GM12878 (cell line): ENCODE measurements around the gene RCAN2. TPM values are rescaled to one million over a fixed set of nuclear protein-coding genes. Genes with fewer than 3 reads are reported as not detected.

Source experiments
- ATAC-seq: fragments of 200-7000 bp; cut with Tn5 transposase; 3 replicates; pipeline ENCODE4 v1.9.1; 2020; ENCODE audit warnings: mild to moderate bottlenecking, moderate library complexity
- BruUV-seq: library from RNA; stranded (reverse); fragments of 400-500 nt; replicated peaks from 2 replicates; lab custom pipeline; 2021; lab: Mats Ljungman, UMichigan
- CTCF ChIA-PET: fragments of 300-600 bp; sonication (Branson Sonifier 250); formaldehyde crosslinking; extraction: SDS; loops from one replicate; lab custom pipeline; 2021; ENCODE audit warnings: inconsistent platforms; lab: Yijun Ruan, JAX
- POLR2A ChIA-PET: fragments of 350-600 bp; formaldehyde crosslinking; extraction: SDS; loops from one replicate; lab custom pipeline; 2021; ENCODE audit warnings: inconsistent platforms; lab: Charles Lee
- RAD21 ChIA-PET: fragments of 300-600 bp; sonication (Branson Sonifier 250); formaldehyde crosslinking; loops from one replicate; lab custom pipeline; 2023; ENCODE audit warnings: antibody characterized with exemption; ENCODE audit not compliant: unreplicated experiment; lab: Charles Lee
- SMC1A ChIA-PET: fragments of 300-600 bp; sonication (Branson Sonifier 250); formaldehyde crosslinking; loops from one replicate; lab custom pipeline; 2023; ENCODE audit not compliant: unreplicated experiment, uncharacterized antibody; lab: Charles Lee
- DNase-seq: peaks from one replicate; pipeline ENCODE4 v3.0.0-alpha.2; 2011; ENCODE audit warnings: low read depth, low spot score
- FAIRE-seq: peaks from 3 replicates; lab custom pipeline; 2011; peaks lifted over from hg19 to GRCh38; lab: Jason Lieb, UNC
- H2AFZ ChIP-seq: 2 replicates; pipeline ENCODE4 v1.6.0; 2011; ENCODE audit warnings: low read depth, low read length, control low read depth; ENCODE audit not compliant: control insufficient read depth
- H3K27ac ChIP-seq: 2 replicates; pipeline ENCODE4 v1.5.1; 2011; ENCODE audit warnings: control low read depth; ENCODE audit not compliant: control insufficient read depth, insufficient read depth
- H3K27me3 ChIP-seq, 2 experiments: replicated peaks in 1 of 2; 2 replicates each; pipeline versions ENCODE4 v1.6.0 to v1.6.1; 2011; ENCODE audit warnings: low read length in 1 of 2; ENCODE audit not compliant: control insufficient read depth in 2 of 2, insufficient read depth in 2 of 2
- H3K36me3 ChIP-seq, 2 experiments: 2 replicates each; pipeline ENCODE4 v1.5.1; 2011; ENCODE audit warnings: low read length in 1 of 2; ENCODE audit not compliant: control insufficient read depth in 2 of 2, insufficient read depth in 2 of 2
- H3K4me1 ChIP-seq: 2 replicates; pipeline ENCODE4 v1.6.1; 2011; ENCODE audit warnings: mild to moderate bottlenecking, low read length, moderate library complexity, mixed read lengths; ENCODE audit not compliant: control insufficient read depth, insufficient read depth
- H3K4me2 ChIP-seq: 2 replicates; pipeline ENCODE4 v1.6.0; 2011; ENCODE audit warnings: control low read depth; ENCODE audit not compliant: control insufficient read depth, insufficient read depth
- H3K4me3 ChIP-seq: fragments of 200-600 bp; sonication (generic); 2 replicates; pipeline ENCODE4 v1.5.1; 2016
- H3K79me2 ChIP-seq: 2 replicates; pipeline ENCODE4 v1.6.0; 2011; ENCODE audit warnings: low read length; ENCODE audit not compliant: control insufficient read depth, insufficient read depth
- H3K9ac ChIP-seq: 2 replicates; pipeline ENCODE4 v1.8.0; 2011; ENCODE audit warnings: low read length, control low read depth, mixed read lengths; ENCODE audit not compliant: control insufficient read depth, insufficient read depth
- H3K9me3 ChIP-seq: replicated peaks from 3 replicates; pipeline ENCODE4 v1.5.1; 2011; ENCODE audit warnings: mild to moderate bottlenecking, low read length; ENCODE audit not compliant: control insufficient read depth, insufficient read depth
- H4K20me1 ChIP-seq: 2 replicates; pipeline ENCODE4 v1.6.0; 2011; ENCODE audit not compliant: control insufficient read depth, insufficient read depth
- ATF3 ChIP-seq: IDR thresholded peaks from 2 replicates; pipeline ENCODE4 v1.6.1; 2011; ENCODE audit warnings: low read depth, mild to moderate bottlenecking, low read length, moderate library complexity, borderline replicate concordance; ENCODE audit errors: extremely low read depth
- BACH1 ChIP-seq: fragments of 450-650 bp; IDR thresholded peaks from 2 replicates; pipeline ENCODE4 v1.6.1; 2017; ENCODE audit warnings: mild to moderate bottlenecking, borderline replicate concordance
- BRCA1 ChIP-seq: IDR thresholded peaks from 2 replicates; pipeline ENCODE4 v1.6.1; 2011; ENCODE audit warnings: low read depth, low read length, improper control_type of control experiment
- E4F1 ChIP-seq: fragments of 450-650 bp; IDR thresholded peaks from 2 replicates; pipeline ENCODE4 v1.6.1; 2018; ENCODE audit warnings: borderline replicate concordance, mild to moderate bottlenecking; ENCODE audit not compliant: partially characterized antibody
- EGR1 ChIP-seq, 2 experiments: IDR thresholded peaks; 1 replicate in 1 of 2; 2 replicates in 1 of 2; pipeline ENCODE4 v1.6.1; 2011 to 2012; ENCODE audit warnings: low read depth in 2 of 2, low read length in 2 of 2, borderline replicate concordance in 1 of 2, mild to moderate bottlenecking in 1 of 2, moderate library complexity in 1 of 2
- IRF5 ChIP-seq: fragments of 450-650 bp; IDR thresholded peaks from 2 replicates; pipeline ENCODE4 v1.6.1; 2017; ENCODE audit warnings: borderline replicate concordance
- KLF5 ChIP-seq: fragments of 450-650 bp; IDR thresholded peaks from 2 replicates; pipeline ENCODE4 v1.6.1; 2014; ENCODE audit warnings: mild to moderate bottlenecking; ENCODE audit not compliant: partially characterized antibody
- NR2C2 ChIP-seq: IDR thresholded peaks from 2 replicates; pipeline ENCODE4 v1.6.1; 2011; ENCODE audit warnings: borderline replicate concordance, low read depth; ENCODE audit not compliant: control insufficient read depth, insufficient read length
- RCOR1 ChIP-seq: conservative IDR thresholded peaks from 2 replicates; pipeline ENCODE4 v1.6.1; 2012; ENCODE audit warnings: low read depth, low read length, improper control_type of control experiment
- SMARCA5 ChIP-seq: fragments of 450-650 bp; IDR thresholded peaks from 2 replicates; pipeline ENCODE4 v1.6.1; 2017; ENCODE audit warnings: mild to moderate bottlenecking
- SPI1 ChIP-seq: IDR thresholded peaks from 2 replicates; pipeline ENCODE4 v1.6.1; 2011; ENCODE audit warnings: low read depth, mild to moderate bottlenecking, low read length, moderate library complexity, borderline replicate concordance; ENCODE audit not compliant: insufficient read depth
- TAF1 ChIP-seq: IDR thresholded peaks from 2 replicates; pipeline ENCODE4 v1.6.1; 2011; ENCODE audit warnings: mild to moderate bottlenecking, low read depth, low read length, borderline replicate concordance
- TBL1XR1 ChIP-seq: IDR thresholded peaks from 2 replicates; pipeline ENCODE4 v1.6.1; 2012; ENCODE audit warnings: low read depth, low read length, improper control_type of control experiment
- ZNF274 ChIP-seq: IDR thresholded peaks from one replicate; pipeline ENCODE4 v1.8.0; 2011; ENCODE audit not compliant: insufficient read length, insufficient read depth
- WGBS: methylation state at CpG from one replicate; pipeline ENCODE4 v1.1.6; 2016; ENCODE audit warnings: low lambda C conversion rate; ENCODE audit not compliant: insufficient replicate concordance, insufficient coverage; ENCODE audit errors: missing lambda C conversion rate; 5-methylcytosine and 5-hydroxymethylcytosine counted together
- in situ Hi-C: fragments of 300-500 bp; cut with MboI; formaldehyde crosslinking; loops from 9 replicates; pipeline ENCODE4 v1.14.3; 2018; ENCODE audit warnings: mixed read lengths
- intact Hi-C: fragments of 100-400 bp; cut with micrococcal nuclease; formaldehyde crosslinking; loops from one replicate; pipeline ENCODE4 v1.14.2; 2022; ENCODE audit not compliant: unreplicated experiment
- polyA plus RNA-seq, 11 experiments: library from polyadenylated mRNA; depleted of rRNA in 4 of 11; unstranded in 6 of 11; stranded (reverse) in 5 of 11; fragments of >200 nt; fragmentation: Nextera tagmentation in 4 of 11; fragmentation: Illumina TruSeq in 1 of 11; extraction: Ambion mirVana in 4 of 11; extraction: Trizol in 1 of 11; gene quantifications; 1 replicate in 1 of 11; 2 replicates in 10 of 11; pipeline versions ENCODE4 v1.2.1 to v1.2.3, GENCODE V29; 2011 to 2016; ENCODE audit warnings: inconsistent platforms in 2 of 11, missing spikeins in 2 of 11, low read depth in 1 of 11
- total RNA-seq, 4 experiments: library from RNA; depleted of rRNA in 3 of 4; stranded (reverse); fragments of >200 nt in 3 of 4; fragmentation: Illumina TruSeq in 1 of 4; extraction: Trizol in 1 of 4; gene quantifications; 2 replicates each; pipeline versions ENCODE4 v1.2.1 to v1.2.3, GENCODE V29; 2013 to 2021

RCAN2 gene
- total and polyA plus RNA-seq, 10 of the 15 experiments (the other 5 are each of a cell fraction or from before 2014, with no cell fraction given), result 0.06 TPM; not detected in 9

- DNase-seq, result no peak
- RAD21 ChIA-PET, result no interaction called here
- Histone ChIP-seq H4K20me1 (no peaks in the 10 kb centered on the region), H3K27ac (no peak overlapping the region), H3K9me3 (no peaks in the 10 kb centered on the region; the same call in 1 of the 3 replicates), H3K4me1 (no peaks in the 10 kb centered on the region; the same call in 1 of the 2 replicates), H3K4me3 (no peak overlapping the region), H3K79me2 (no peaks in the 10 kb centered on the region), H3K27me3 (no peaks in the 10 kb centered on the region; a peak in 1 of 4 replicates), H3K9ac (no peak overlapping the region), H3K36me3 (no peaks in the 10 kb centered on the region), H2AFZ (no peak overlapping the region), H3K4me2 (no peak overlapping the region)
- SMC1A ChIA-PET, result interaction anchor here (0.9 kb wide), 1 partner anchor 120 kb away, joined by 3 read pairs; no protein-coding TSS in a partner anchor
- intact Hi-C loops (no loop called here), in situ Hi-C loops (no loop called here)
- CTCF ChIA-PET, result interaction anchor here (1.0 kb wide), 1 partner anchor 224 kb away, joined by 3 read pairs; no protein-coding TSS in a partner anchor
- POLR2A ChIA-PET, result no interaction called here
- FAIRE-seq, result no peak
- ATAC-seq, result no peak
- WGBS, result 68% methylated on average over 2 of the region's 2 CpGs
- BruUV-seq, result no TSS peak
- TF ChIP-seq KLF5 (no peak), SPI1 (peak; percentile 79)
- TF ChIP-seq, all 136 proteins: peak for 1
These were observed 233.0 kb downstream of the RCAN2 start for GRCh38 chr6:46258249-46258648.

GRCh38 chr6:46255528-46255927 lies 235.7 kb downstream of the RCAN2 start:
- Histone ChIP-seq H2AFZ (no peak overlapping the region), H4K20me1 (no peaks in the 10 kb centered on the region), H3K9ac (no peak overlapping the region), H3K36me3 (no peaks in the 10 kb centered on the region), H3K79me2 (no peaks in the 10 kb centered on the region), H3K27ac (no peak overlapping the region), H3K9me3 (no peaks in the 10 kb centered on the region; the same call in 1 of the 3 replicates), H3K4me3 (no peak overlapping the region), H3K4me2 (no peak overlapping the region), H3K4me1 (no peaks in the 10 kb centered on the region; the same call in 1 of the 2 replicates), H3K27me3 (no peaks in the 10 kb centered on the region; a peak in 1 of 4 replicates)
- ChIA-PET RAD21 (no interaction called here), CTCF (no interaction called here), SMC1A (no interaction called here), POLR2A (no interaction called here)
- DNase-seq (no peak), FAIRE-seq (no peak), ATAC-seq (no peak)
- in situ Hi-C loops, result no loop called here
- BruUV-seq, result no TSS peak
- intact Hi-C loops, result no loop called here
- 42% methylated on average over 5 of the region's 5 CpGs for WGBS
- TF ChIP-seq TBL1XR1 (no peak), NR2C2 (no peak), BRCA1 (no peak), ZNF274 (no peak), RCOR1 (no peak), ATF3 (no peak), SMARCA5 (no peak), E4F1 (no peak), IRF5 (no peak), TAF1 (no peak), BACH1 (no peak), EGR1 (IDR thresholded peaks at IDR 0.05; ENCODE audit: borderline replicate concordance in 1 of 2, low read depth in 2 of 2, low read length in 2 of 2) (no peak)
